Measurements from ENCODE around the gene TCF4.

Gene TCF4

DNA sequence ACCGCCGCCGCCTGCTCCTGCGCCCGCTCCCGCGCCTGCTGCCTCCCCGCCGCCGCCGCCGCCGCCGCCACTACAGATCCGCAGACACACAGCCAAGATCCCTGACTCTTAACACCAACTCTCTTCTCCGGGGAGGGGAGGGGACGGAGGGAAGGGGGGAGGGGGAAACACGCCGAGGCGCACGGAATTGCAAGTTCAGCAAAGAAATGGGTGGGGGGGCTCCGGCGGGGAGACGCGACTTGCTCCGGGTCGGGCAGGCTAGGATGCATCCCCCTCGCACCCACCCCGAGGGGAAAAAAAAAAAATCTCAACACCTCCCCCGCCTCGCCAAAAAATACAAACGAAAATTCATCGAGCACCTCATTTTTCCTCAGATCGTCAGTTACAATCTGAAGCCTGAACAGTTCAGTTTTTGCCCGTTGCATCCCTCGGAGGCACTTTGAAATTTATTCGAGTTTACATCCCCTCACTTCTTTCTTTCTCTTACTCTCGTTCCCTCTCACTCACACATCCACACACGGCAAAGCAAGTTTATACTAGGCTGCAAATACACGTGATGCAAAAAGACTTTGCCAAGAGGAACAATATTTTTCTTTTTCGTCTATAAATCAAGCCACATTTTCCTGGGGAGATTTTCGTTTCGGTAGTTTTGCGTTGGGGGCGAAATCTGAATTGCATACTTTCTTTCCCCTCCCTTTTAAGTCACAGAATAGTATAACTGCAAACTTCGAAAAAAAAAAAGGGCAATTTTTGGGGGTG lies at the start of gene TCF4:
TSS of gene TCF4 (minus strand) at position 82 of the 759 bp plus-strand sequence. CDS start 1,076 bp downstream, outside the sequence.
- DNase-seq (ENCODE audit: low read depth), result peak; percentile 50
- TF ChIP-seq, protein P1, sequence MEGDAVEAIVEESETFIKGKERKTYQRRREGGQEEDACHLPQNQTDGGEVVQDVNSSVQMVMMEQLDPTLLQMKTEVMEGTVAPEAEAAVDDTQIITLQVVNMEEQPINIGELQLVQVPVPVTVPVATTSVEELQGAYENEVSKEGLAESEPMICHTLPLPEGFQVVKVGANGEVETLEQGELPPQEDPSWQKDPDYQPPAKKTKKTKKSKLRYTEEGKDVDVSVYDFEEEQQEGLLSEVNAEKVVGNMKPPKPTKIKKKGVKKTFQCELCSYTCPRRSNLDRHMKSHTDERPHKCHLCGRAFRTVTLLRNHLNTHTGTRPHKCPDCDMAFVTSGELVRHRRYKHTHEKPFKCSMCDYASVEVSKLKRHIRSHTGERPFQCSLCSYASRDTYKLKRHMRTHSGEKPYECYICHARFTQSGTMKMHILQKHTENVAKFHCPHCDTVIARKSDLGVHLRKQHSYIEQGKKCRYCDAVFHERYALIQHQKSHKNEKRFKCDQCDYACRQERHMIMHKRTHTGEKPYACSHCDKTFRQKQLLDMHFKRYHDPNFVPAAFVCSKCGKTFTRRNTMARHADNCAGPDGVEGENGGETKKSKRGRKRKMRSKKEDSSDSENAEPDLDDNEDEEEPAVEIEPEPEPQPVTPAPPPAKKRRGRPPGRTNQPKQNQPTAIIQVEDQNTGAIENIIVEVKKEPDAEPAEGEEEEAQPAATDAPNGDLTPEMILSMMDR (conservative IDR thresholded peaks at IDR 0.05; ENCODE audit: control insufficient read depth, insufficient read depth, low read depth, low read length), result no peak
- H3K4me3 ChIP-seq (ENCODE audit: control insufficient read depth, low read depth, low read length), result peak within 1 kb of the TSS; percentile 70

DNA sequence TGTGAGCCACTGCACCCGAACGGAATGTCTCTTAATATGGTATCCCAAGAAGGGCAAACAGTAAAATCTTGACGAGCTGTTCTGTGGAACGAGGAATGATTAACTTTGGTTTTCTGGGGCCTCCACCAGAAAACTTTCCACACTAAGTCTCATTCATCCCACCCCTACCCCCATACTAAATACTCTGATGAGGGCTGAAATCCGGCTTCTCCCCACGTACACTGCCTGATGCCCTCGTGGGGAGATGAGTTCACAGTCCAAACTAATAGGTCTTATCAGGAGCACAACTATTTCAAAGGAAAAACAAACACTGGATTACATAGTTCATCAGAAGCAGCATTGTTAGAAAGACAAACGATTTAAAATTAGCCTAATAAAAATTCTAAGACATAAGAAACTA lies 49.2 kb upstream of the TCF4 start:
- TF ChIP-seq, protein P1 (conservative IDR thresholded peaks at IDR 0.05; ENCODE audit: control insufficient read depth, insufficient read depth, low read depth, low read length), result no peak
- no peak overlapping the region for H3K4me3 ChIP-seq (ENCODE audit: control insufficient read depth, low read depth, low read length)

DNA sequence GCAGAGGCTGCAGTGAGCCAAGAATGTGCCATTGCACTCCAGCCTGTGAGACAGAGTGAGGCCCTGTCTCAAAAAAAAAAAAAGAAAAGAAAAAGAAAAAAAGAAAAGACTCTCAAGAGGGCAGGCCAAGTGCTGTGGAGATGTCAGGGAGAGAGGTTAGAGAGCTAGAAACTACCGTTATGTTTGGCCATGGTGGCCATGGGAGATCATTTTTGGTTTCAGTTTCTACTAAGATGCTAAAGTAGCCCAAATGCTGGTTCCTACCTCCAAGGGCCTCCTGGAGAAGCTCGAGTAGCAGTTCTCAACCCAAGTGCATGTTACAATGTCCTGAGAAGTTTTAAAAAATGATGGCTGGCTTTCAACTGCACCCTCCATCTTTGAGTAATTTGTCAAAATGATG lies 47.4 kb upstream of the TCF4 start:
- TF ChIP-seq, protein P1 (conservative IDR thresholded peaks at IDR 0.05; ENCODE audit: control insufficient read depth, insufficient read depth, low read depth, low read length), result no peak
- no peak for DNase-seq (ENCODE audit: low read depth)
- no peak overlapping the region for H3K4me3 ChIP-seq (ENCODE audit: control insufficient read depth, low read depth, low read length)

More for the DNA sequence above, 49.2 kb upstream of the TCF4 start:
- no peak for DNase-seq (ENCODE audit: low read depth)

DNA sequence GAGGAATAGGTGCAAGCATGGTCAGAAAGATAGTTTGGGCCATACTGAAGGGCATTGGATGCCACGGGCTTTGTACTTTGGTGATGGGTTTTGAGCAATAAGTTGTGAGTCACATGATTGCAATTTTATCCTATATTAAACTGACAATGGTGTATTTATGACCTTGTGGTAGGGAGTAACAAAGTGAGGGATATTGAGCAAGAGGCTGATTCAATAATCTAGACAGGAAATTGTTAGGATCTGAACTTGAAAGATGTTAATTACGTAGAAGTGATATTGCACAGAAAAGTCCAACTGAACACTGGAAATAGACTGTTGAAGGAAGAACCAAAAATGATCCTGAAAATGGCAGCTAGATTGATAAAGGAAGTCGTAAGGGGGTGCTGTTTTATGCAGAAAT lies 46.6 kb upstream of the TCF4 start:
- DNase-seq (ENCODE audit: low read depth), result peak; percentile 89
- TF ChIP-seq, protein P1 (conservative IDR thresholded peaks at IDR 0.05; ENCODE audit: control insufficient read depth, insufficient read depth, low read depth, low read length), result no peak
- H3K4me3 ChIP-seq (ENCODE audit: control insufficient read depth, low read depth, low read length), result no peak overlapping the region

DNA sequence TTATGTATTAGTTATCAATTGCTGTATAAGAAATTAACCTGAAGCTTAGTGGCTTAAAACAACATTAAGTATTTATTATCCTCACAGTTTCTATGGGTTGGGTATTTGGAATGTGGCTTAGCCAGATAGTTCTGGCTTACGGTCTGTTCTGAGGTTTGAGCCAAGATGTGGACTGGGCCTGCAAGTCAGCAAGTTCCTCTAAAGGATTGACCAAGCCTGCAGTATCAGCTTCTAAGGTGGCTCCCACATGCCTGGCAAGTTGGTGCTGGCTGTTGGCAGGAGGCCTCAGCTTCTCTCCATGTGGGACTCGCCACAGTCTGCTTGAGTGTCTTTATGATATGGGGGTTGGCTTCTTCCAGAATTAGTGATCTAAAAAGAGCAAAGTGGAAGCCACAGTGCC lies 45.0 kb upstream of the TCF4 start:
- H3K4me3 ChIP-seq (ENCODE audit: control insufficient read depth, low read depth, low read length), result no peak overlapping the region
- DNase-seq (ENCODE audit: low read depth), result peak; percentile 16
- TF ChIP-seq, protein P1 (conservative IDR thresholded peaks at IDR 0.05; ENCODE audit: control insufficient read depth, insufficient read depth, low read depth, low read length), result no peak

DNA sequence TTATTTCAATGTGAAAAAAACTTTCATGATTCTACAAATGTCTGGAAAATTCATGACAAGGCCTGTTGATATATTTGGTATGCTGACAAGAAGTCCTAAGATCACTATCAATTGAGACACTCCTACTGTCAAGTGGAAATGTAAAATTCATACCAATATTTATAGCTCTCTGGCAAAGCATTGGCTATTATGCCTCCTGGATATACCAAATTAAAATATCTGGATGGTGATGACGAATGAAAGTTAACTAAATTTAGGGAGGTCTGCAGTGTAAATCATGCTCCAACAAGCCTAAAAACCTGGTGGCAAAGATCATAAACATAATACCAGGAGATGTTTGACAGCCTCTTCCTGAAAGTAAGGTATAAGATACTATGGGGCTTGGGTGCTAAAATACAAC lies 41.1 kb upstream of the TCF4 start:
- no peak overlapping the region for H3K4me3 ChIP-seq (ENCODE audit: control insufficient read depth, low read depth, low read length)
- TF ChIP-seq, protein P1 (conservative IDR thresholded peaks at IDR 0.05; ENCODE audit: control insufficient read depth, insufficient read depth, low read depth, low read length), result no peak
- DNase-seq (ENCODE audit: low read depth), result no peak

All from fibroblast of mammary gland (primary cell).